Effector memory CD4-positive, alpha-beta T cell (primary cell): Measurements from ENCODE around the gene MRPL55.

Experiments
- DNase-seq, 3 donors: peaks; one replicate each; pipeline ENCODE4 v3.0.0-alpha.2; 2020
- H3K27ac ChIP-seq: 2 replicates; pipeline ENCODE4 v1.7.0; 2013; ENCODE audit warnings: mild to moderate bottlenecking, low read length, moderate library complexity; ENCODE audit not compliant: insufficient read depth, poor library complexity, severe bottlenecking
- H3K27me3 ChIP-seq: replicated peaks from 2 replicates; pipeline ENCODE4 v1.7.0; 2013; ENCODE audit warnings: mild to moderate bottlenecking, low read length; ENCODE audit not compliant: insufficient read depth, control insufficient read depth, poor library complexity, severe bottlenecking
- H3K36me3 ChIP-seq: 2 replicates; pipeline ENCODE4 v1.7.0; 2013; ENCODE audit warnings: mild to moderate bottlenecking, low read length, moderate library complexity; ENCODE audit not compliant: control insufficient read depth, insufficient read depth
- H3K4me1 ChIP-seq: 2 replicates; pipeline ENCODE4 v1.7.0; 2013; ENCODE audit warnings: low read length, mild to moderate bottlenecking; ENCODE audit not compliant: control insufficient read depth, insufficient read depth, poor library complexity, severe bottlenecking
- H3K4me3 ChIP-seq: 2 replicates; pipeline ENCODE4 v1.7.0; 2013; ENCODE audit warnings: low read length, low read depth, mild to moderate bottlenecking; ENCODE audit not compliant: insufficient read depth, poor library complexity, severe bottlenecking
- H3K9me3 ChIP-seq: 2 replicates; pipeline ENCODE4 v1.7.0; 2013; ENCODE audit warnings: mild to moderate bottlenecking, low read length, moderate library complexity; ENCODE audit not compliant: control insufficient read depth

MRPL55 gene

DNA sequence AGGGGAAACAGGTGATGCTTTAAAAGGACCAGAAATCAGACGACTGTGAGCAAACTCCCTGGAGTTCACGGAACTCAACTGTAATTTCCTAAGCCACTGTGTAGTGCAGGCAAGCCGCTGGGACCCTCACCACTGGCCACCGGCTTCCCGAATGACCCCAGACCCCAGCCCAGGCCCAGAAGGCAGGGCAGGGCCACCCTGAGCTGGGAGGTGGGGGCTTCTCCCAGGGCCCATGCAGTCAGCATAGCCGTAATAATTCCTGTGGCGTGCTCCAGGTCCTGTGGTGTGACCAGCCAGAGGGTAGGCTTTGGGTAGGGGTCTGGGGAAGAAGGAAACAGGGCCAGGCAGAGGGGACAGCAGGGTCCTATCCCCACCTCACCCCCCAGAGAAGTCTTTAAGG lies 30.1 kb downstream of the MRPL55 start:
- no peak for DNase-seq
- Histone ChIP-seq H3K27ac (no peak overlapping the region), H3K9me3 (no peaks in the 10 kb centered on the region), H3K36me3 (no peaks in the 10 kb centered on the region), H3K4me3 (no peak overlapping the region), H3K27me3 (no peaks in the 10 kb centered on the region), H3K4me1 (peaks cover 16% of the 10 kb centered on the region)

DNA sequence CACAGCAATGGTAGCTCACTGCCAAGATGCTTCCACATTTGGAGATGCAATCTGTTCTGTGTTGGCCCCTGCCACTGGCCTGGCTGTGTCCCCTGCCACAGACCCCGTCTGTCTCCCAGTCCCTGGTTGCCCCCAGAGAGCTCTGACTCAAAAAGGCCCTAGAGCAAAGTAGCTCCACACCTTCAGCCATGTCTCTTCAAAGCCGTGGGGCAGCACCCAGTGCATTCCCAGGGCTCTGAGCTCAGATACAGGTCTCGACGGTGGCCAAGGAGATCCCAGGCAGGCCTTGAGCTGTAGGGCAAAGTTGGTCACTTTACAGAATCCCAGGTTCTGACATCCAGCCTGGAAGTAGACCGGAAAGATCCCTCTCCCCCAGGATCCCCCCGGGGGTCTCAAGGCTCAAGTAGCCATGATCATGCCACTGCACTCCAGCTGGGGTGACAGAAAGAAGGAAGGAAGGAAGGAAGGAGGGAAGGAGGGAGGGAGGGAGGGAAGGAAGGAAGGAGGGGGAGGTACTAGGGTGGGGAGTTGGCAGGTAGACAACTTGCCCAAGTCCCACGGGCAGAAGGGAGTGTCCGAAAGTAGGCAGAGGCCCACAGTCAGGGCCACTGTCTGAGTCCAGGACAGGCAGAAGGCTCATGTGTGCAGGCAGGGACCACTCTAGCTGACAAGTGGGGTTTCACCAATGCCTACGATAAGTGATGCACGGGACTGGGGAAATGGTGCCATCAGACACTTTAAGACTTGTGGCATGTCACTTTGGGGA lies 31.4 kb downstream of the MRPL55 start:
- Histone ChIP-seq H3K27ac (no peak overlapping the region), H3K36me3 (no peaks in the 10 kb centered on the region), H3K27me3 (no peaks in the 10 kb centered on the region), H3K4me1 (peaks cover 9% of the 10 kb centered on the region), H3K4me3 (no peak overlapping the region), H3K9me3 (no peaks in the 10 kb centered on the region)
- DNase-seq, result no peak

DNA sequence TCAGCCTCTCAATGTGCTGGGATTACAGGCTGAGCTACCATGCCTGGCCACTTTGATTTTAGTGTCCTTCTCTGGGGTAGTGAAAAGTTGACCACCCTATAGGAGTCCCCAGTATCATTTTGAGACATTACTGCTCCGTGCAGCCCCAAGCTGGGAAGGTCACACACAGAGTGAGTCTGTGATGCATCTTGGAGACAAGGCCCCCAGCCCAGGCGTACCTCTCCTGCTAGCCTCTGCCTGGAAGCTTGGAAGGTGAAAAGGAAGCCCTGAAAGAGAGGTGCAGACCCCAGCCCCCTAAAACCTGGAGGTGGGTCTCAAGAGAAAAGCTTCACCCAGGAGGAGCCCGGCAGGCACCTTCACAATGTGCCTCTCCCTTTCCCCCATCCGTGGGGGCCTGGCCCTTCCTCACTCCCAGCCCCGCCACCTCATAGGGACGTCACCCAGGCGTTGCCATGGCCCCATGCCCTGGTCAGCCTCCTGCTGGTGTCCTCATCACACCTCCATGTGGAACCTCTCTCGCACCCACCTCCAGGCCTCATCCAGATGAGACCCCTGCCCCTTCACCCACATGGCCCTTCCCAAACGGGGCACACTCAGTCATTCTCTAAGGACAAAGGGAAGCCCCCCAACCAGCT lies 32.2 kb downstream of the MRPL55 start:
- no peak for DNase-seq
- no peak overlapping the region for H3K4me3 ChIP-seq
- H3K36me3 ChIP-seq, result no peaks in the 10 kb centered on the region
- H3K27me3 ChIP-seq, result no peaks in the 10 kb centered on the region
- H3K27ac ChIP-seq, result no peak overlapping the region
- H3K4me1 ChIP-seq, result peaks cover 9% of the 10 kb centered on the region
- H3K9me3 ChIP-seq, result no peaks in the 10 kb centered on the region

DNA sequence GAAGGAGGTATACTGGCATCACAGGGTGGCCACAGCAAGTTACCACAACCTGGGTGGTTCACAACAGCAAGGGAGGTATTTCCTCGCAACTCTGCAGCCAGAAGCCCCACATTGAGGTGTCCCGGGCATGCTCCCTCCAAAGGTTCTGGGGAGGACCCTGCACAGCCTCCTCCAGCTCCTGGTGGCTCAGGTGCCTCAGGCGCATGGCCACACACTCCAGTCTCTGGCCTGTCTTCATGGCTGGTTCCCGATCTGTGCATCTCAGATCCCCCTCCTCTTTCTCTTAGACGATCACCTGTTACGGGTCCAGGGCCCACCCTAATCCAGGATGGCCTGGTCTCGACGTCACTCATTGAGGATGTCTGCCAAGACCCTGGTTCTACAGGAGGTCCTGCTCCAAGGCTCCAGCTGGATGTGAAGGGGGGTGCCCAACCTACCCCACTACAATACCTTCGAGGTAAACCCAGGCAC lies 33.3 kb downstream of the MRPL55 start:
- Histone ChIP-seq H3K36me3 (no peaks in the 10 kb centered on the region), H3K9me3 (no peaks in the 10 kb centered on the region)

DNA sequence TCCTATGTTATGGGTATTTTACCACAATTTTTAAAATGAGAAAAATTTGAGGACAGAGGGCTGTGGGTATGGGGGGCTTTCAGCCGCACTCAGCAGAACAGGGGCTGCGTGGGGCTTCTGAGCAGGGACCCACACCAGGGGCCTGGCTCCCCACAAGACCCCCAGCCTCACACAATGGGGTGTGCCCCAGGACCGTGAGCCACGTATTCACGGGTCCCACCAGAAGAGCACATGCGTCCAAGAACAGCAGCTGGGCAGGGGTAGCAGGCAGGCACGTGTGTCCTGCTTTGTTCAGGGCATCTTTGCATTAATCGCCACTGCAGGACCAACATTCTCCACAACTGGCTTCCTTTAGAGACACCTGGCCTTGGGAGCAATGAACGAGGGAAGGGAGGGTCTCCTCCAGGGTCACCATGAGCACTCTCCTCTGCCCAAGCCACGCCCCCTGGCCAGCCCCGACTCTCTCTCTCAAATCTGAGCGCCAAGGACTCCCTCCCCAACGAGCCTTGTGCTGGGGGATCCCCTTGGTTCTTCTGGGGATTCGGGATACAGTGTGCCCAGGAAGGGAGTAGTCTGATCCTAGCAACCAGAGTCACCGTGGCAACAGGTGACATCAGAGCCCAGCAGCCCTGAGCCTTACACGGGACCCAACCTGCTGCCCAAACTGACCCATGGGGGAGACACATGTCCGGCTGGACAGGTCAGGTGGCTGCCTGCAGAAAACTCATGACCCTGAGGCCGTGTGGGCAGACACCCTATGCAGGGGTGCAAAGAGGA lies 34.0 kb downstream of the MRPL55 start:
- DNase-seq, result no peak
- Histone ChIP-seq H3K9me3 (no peaks in the 10 kb centered on the region), H3K4me1 (no peaks in the 10 kb centered on the region), H3K27me3 (no peaks in the 10 kb centered on the region), H3K27ac (no peak overlapping the region), H3K36me3 (no peaks in the 10 kb centered on the region), H3K4me3 (no peak overlapping the region)

More for the DNA sequence above, 33.3 kb downstream of the MRPL55 start:
- H3K27me3 ChIP-seq, result no peaks in the 10 kb centered on the region
- no peak for DNase-seq
- no peak overlapping the region for H3K27ac ChIP-seq
- H3K4me3 ChIP-seq, result no peak overlapping the region
- H3K4me1 ChIP-seq, result no peaks in the 10 kb centered on the region

DNA sequence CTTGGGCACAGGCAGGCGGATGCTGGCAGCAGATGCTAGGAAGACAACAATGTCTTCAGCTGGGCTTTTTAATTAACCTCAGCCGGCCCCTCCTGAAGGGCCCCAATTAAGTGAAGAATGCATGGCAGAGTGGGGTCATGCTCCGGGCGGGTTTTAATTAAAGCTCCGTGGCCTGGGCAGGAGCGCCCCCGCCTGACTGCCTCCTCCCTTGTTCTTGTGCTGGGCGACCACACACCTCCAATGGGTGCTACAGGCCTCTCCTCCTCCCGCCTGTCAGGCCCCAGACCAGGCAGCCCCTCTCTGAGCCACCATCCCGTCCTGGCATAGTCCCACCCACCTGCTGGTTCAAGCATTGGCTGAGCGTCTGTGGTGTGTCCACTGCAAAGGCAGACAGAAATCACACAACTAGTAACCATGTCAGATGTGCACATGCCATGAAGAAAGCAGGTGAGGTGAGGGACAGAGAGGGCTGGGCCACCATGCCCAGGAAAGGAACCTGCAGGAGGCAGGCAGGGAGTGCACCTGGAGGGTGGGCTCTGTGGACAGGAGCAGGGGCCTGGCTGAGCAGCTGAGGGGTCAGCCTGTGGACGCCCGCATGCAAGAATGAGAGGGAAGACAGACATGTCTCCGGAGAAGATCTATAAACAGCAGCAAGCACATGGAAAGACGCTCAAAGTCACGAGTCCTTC lies 35.1 kb downstream of the MRPL55 start:
- no peaks in the 10 kb centered on the region for H3K4me1 ChIP-seq
- H3K4me3 ChIP-seq, result no peak overlapping the region
- H3K27ac ChIP-seq, result no peak overlapping the region
- H3K9me3 ChIP-seq, result no peaks in the 10 kb centered on the region
- no peaks in the 10 kb centered on the region for H3K27me3 ChIP-seq
- no peak for DNase-seq
- no peaks in the 10 kb centered on the region for H3K36me3 ChIP-seq

DNA sequence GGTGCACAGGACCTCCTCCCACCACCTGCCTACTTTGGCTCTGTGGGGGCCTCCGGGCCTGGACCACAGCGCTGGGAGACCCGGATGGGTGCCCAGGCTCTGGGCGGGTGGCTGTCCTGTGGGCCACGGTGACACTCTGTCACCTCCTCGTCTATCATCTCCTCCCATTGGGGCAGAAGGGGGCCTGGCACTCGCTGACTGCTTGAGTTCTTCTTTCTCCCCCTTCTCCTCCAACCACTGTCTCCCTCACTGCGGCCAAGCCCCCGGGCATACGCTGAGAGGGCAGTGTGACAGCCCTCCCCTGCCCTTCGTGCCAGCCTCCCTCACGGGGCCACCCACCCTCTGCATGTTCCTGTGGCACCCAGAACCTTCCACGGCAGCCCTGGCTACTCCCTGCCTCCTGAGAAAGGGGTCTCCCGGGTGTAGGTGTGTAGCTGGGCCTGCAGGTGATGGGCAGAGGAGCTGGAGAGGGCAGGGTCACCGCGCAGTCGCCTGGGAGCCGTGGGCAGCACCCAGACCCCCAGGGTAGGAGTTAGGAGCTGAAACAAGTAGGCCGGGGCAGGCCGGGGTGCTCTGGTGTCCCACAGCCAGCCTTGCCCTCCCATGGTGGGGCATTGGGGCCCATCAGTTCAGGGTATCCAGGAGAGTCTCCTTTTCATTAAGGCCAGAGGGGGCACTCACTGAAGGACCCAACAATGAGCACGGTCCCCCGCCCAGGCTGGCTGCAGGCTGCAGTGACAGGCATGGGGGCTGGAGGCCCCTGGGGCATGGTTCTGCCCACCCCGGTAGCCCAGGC lies 35.8 kb downstream of the MRPL55 start:
- no peak for DNase-seq
- Histone ChIP-seq H3K27me3 (no peaks in the 10 kb centered on the region), H3K27ac (no peak overlapping the region), H3K9me3 (no peaks in the 10 kb centered on the region), H3K36me3 (no peaks in the 10 kb centered on the region), H3K4me3 (no peak overlapping the region), H3K4me1 (no peaks in the 10 kb centered on the region)

DNA sequence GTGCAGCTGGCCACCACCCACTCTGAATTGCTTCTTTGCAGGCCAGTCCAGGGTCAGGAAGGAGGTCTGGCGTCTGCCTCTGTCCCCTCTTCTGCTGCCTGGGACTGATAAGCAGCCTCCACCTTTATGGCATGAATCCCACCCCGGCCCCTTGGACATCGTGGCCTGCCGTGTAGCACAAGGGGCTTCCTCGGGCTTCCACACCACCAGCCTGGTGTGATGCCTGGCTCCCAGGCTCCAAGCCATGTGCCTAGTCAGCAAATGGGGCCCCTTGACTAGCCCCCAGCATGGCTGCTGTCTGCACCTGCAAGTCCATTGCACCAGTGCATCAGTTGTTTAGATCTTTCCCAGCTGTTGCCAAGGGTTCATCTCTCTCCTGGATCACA lies 36.4 kb downstream of the MRPL55 start:
- no peak overlapping the region for H3K4me3 ChIP-seq
- no peaks in the 10 kb centered on the region for H3K9me3 ChIP-seq
- no peaks in the 10 kb centered on the region for H3K4me1 ChIP-seq
- no peaks in the 10 kb centered on the region for H3K27me3 ChIP-seq
- DNase-seq, result no peak
- H3K36me3 ChIP-seq, result no peaks in the 10 kb centered on the region
- H3K27ac ChIP-seq, result no peak overlapping the region

DNA sequence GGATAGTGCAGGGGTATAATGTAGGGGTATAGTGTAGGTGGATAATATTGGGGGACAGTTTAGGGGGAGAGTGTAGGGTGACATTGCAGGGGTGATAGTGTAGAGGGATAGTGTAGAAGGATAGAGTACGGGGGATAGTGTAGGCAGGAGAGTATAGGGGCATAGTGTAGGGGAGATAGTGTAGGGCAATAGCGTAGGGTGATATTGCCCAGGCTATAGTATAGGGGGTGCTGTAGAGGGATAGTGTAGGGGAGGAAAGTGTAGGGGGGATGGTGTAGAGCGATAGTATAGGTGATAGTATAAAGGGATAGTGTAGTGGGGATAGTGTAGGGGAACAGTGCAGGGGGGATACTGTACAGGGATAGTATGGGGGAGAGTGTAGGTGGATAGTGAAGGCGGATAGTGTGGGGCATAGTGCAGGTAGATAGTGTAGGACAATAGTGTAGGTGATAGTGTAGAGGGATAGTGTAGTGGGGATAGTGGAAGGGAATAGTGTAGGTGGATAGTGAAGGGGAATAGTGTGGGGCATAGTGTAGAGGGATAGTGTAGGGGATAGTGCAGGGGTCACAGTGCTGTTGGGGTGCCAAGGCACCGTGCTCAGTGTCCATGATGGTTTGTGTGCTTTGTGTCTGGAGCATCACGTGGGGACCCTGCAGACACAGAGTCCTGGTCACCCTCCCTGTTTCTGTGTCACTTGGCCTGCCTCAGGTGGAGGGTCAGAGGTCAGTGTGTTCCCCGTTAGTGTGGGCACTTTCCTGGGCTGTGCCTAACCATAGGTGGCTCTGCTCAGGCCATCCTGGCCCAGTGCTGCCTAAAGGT lies 37.1 kb downstream of the MRPL55 start:
- H3K36me3 ChIP-seq, result no peaks in the 10 kb centered on the region
- H3K27me3 ChIP-seq, result no peaks in the 10 kb centered on the region
- no peak for DNase-seq

More for the DNA sequence above, 37.1 kb downstream of the MRPL55 start:
- Histone ChIP-seq H3K9me3 (no peaks in the 10 kb centered on the region), H3K27ac (no peak overlapping the region), H3K4me1 (no peaks in the 10 kb centered on the region), H3K4me3 (no peak overlapping the region)
